Peyer's patch (tissue), 4 donors: ENCODE measurements around the gene ZDHHC6.

Experiments
- CTCF ChIP-seq, 6 experiments: fragments of 450-650 bp in 4 of 6; fragments of 200-600 bp in 2 of 6; sonication (generic) in 1 of 6; IDR thresholded peaks; one replicate each; pipeline ENCODE4 v1.5.1; 2017 to 2019; ENCODE audit warnings: antibody characterized with exemption in 6 of 6, mild to moderate bottlenecking in 3 of 6, moderate library complexity in 1 of 6
- POLR2A ChIP-seq, 2 donors: fragments of 450-650 bp; IDR thresholded peaks; one replicate each; pipeline ENCODE4 v1.5.1; 2017; ENCODE audit warnings: antibody characterized with exemption in 2 of 2, mild to moderate bottlenecking in 2 of 2, moderate library complexity in 2 of 2

- TF ChIP-seq POLR2A (IDR thresholded peaks at IDR 0.05), result no peak
- TF ChIP-seq CTCF (IDR thresholded peaks at IDR 0.05), result peak; percentile 32 to 90 (median 78)
Observed at GRCh38 chr10:112471878-112472487, 25.3 kb upstream of the ZDHHC6 start.
